Activated naive CD8-positive, alpha-beta T cell treated with anti-CD3 and anti-CD28 coated beads, Interleukin-2, amount 10 ng/mL, durations not matched to agents 7 days and 5 days (primary cell): ENCODE data around the gene VPS35L. TPM values are rescaled to one million over a fixed set of nuclear protein-coding genes. Genes with fewer than 3 reads are reported as not detected.

ENCODE experiments used
- ATAC-seq: fragments of 150-1000 bp; cut with Tn5 transposase; one replicate; pipeline ENCODE4 v1.10.0; 2021; ENCODE audit warnings: low read depth, moderate library complexity
- POLR2A ChIA-PET: fragments of 350-600 bp; sonication (Branson Sonifier 250); formaldehyde crosslinking; loops from one replicate; lab custom pipeline; 2021; ENCODE audit warnings: antibody characterized with exemption; lab: Charles Lee
- DNase-seq: peaks from one replicate; pipeline ENCODE4 v3.0.0; 2021
- H3K27ac Mint-ChIP-seq: one replicate; pipeline ENCODE4 v1.8.0; 2022; ENCODE audit warnings: mild to moderate bottlenecking, mixed read lengths
- H3K27me3 Mint-ChIP-seq: one replicate; pipeline ENCODE4 v1.8.0; 2022; ENCODE audit warnings: mild to moderate bottlenecking, moderate library complexity, mixed read lengths
- H3K36me3 Mint-ChIP-seq: one replicate; pipeline ENCODE4 v1.8.0; 2021; ENCODE audit warnings: mild to moderate bottlenecking, mixed read lengths
- H3K4me1 Mint-ChIP-seq: one replicate; pipeline ENCODE4 v1.8.0; 2021; ENCODE audit warnings: mixed read lengths
- H3K4me3 Mint-ChIP-seq: one replicate; pipeline ENCODE4 v1.8.0; 2022; ENCODE audit warnings: mild to moderate bottlenecking, moderate library complexity, mixed read lengths
- H3K9me3 Mint-ChIP-seq: one replicate; pipeline ENCODE4 v1.8.0; 2021; ENCODE audit warnings: mixed read lengths
- total RNA-seq, 2 experiments: library from RNA; stranded (reverse); gene quantifications; one replicate each; pipeline ENCODE4 v1.2.3, GENCODE V29; 2021

Gene VPS35L, protein sequence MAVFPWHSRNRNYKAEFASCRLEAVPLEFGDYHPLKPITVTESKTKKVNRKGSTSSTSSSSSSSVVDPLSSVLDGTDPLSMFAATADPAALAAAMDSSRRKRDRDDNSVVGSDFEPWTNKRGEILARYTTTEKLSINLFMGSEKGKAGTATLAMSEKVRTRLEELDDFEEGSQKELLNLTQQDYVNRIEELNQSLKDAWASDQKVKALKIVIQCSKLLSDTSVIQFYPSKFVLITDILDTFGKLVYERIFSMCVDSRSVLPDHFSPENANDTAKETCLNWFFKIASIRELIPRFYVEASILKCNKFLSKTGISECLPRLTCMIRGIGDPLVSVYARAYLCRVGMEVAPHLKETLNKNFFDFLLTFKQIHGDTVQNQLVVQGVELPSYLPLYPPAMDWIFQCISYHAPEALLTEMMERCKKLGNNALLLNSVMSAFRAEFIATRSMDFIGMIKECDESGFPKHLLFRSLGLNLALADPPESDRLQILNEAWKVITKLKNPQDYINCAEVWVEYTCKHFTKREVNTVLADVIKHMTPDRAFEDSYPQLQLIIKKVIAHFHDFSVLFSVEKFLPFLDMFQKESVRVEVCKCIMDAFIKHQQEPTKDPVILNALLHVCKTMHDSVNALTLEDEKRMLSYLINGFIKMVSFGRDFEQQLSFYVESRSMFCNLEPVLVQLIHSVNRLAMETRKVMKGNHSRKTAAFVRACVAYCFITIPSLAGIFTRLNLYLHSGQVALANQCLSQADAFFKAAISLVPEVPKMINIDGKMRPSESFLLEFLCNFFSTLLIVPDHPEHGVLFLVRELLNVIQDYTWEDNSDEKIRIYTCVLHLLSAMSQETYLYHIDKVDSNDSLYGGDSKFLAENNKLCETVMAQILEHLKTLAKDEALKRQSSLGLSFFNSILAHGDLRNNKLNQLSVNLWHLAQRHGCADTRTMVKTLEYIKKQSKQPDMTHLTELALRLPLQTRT
- total RNA-seq = 10 to 100 TPM; 50.2 to 55.6 TPM

DNA sequence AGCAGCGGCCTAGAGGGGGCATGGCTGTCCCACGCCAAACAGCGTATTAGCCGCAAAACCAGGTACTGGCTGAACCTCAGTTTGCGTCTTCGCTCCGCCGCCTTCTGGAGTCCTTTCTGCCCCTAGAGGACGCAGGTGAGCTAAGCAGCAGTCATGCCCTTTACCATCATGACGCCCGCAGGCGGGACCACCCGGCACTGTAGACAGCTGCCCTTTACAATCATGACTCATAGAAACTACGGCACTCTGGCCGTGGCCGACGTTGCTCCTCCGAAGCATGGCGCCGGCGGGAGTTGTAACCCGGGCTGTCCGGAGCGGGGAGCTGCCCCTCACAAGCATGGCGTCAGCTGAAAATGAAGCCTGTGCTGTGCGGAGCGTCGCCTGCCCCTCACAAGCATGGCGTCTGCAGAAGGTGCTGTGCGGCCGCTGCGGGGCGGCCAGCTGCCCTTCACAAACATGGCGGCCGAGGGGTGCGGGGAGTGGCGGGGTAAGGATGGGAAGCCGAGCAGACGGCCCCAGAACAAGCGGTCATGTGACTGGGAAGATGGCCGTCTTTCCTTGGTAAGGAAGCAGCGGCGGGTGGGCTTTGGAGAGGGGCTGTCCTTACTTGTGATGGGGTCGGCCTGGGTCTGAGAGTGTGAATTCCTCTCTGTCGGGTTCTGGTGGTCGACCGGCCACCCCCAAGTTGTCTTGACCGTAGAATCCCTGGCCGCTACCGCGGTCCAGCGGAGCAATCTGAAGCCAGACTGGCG, at the start of gene VPS35L:
Gene VPS35L, plus strand, starts transcription at position 518 of the 752 bp plus-strand sequence. Its CDS starts 27 bp downstream, at position 545.
- POLR2A ChIA-PET = interaction anchor here (0.7 to 5.9 kb wide), 9 partner anchors 8 to 488 kb away, joined by 3 to 48 read pairs (median 4); partner anchors contain the start of genes CCP110, COQ7, IQCK and KNOP1
- ATAC-seq (peak; percentile 98), DNase-seq (peak; percentile 94)
- peak within 1 kb of the TSS; percentile 91 for H3K4me3 Mint-ChIP-seq
- peaks cover 15% of the 10 kb centered on the region for H3K4me1 Mint-ChIP-seq
- no peaks in the 10 kb centered on the region for H3K27me3 Mint-ChIP-seq
- H3K9me3 Mint-ChIP-seq = no peaks in the 10 kb centered on the region
- peaks cover 2% of the 10 kb centered on the region for H3K36me3 Mint-ChIP-seq
- peak within 1 kb of the TSS; percentile 91 for H3K27ac Mint-ChIP-seq

DNA sequence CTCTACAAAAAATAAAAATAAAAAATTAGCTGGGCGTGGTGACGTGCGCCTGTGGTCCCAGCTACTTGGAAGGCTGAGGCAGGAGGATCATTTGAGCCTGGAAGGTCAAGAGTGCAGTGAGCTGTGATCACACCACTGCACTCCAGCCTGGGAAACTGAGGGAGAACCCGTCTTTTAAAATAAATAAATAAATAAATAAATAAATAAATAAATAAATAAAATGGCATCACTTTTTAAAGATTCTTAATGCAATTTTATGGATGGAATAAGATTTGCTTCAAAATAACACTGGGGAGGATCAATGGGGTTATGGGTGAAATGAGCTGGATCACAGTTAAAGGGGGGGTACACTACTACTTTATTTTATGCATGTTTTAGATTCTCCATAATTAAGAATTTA, 48.5 kb upstream of the VPS35L start:
- peaks cover 22% of the 10 kb centered on the region for H3K36me3 Mint-ChIP-seq
- no peak overlapping the region for H3K27ac Mint-ChIP-seq
- H3K4me3 Mint-ChIP-seq = no peak overlapping the region
- no peaks in the 10 kb centered on the region for H3K9me3 Mint-ChIP-seq
- DNase-seq = no peak
- POLR2A ChIA-PET = no interaction called here
- ATAC-seq = no peak
- H3K4me1 Mint-ChIP-seq = peaks cover 7% of the 10 kb centered on the region
- H3K27me3 Mint-ChIP-seq = no peaks in the 10 kb centered on the region

DNA sequence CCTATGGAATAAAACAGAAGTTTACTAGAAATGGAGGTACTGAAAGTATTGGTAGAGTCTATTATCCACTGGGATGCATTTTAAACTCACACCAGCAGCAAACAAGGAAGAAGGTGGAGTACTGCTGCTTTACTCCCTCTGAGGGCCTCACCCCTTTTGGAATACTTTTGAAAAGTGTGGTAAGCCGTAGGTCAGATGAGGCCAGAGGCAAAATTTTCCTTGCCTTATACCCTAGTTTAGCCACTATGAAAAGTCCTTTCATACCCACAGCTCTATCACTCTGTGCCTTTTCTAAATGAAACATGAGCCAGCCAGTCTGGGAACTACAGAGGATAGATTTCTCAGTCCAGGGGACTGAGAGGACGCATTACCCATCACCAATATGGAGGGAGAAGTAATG, 47.6 kb upstream of the VPS35L start:
- H3K4me3 Mint-ChIP-seq = no peak overlapping the region
- peaks cover 25% of the 10 kb centered on the region for H3K36me3 Mint-ChIP-seq
- ATAC-seq (no peak), DNase-seq (no peak)
- H3K27ac Mint-ChIP-seq = no peak overlapping the region
- POLR2A ChIA-PET = interaction anchor here (1.8 kb wide), 1 partner anchor 16 kb away, joined by 10 read pairs; the partner anchor contains the start of gene CCP110
- peaks cover 7% of the 10 kb centered on the region for H3K4me1 Mint-ChIP-seq
- H3K27me3 Mint-ChIP-seq = no peaks in the 10 kb centered on the region
- H3K9me3 Mint-ChIP-seq = no peaks in the 10 kb centered on the region

DNA sequence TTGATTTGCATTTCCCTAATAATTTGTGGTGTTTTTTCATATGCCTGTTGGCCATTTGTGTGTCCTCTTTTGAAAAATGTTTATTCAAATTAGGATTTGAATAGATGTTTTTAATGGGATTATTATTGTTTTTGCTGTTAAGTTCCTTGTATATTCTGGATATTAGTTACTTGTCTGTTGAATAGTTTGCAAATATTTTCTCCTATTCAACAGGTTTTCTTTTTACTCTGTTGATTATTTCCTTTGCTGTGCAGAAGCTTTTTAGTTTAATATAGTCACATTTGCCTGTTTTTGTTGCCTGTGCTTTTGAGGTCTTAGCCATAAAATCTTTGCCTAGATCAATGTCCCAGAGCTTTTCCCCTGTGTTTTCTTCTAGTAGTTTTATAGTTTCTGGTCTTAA, 43.2 kb upstream of the VPS35L start:
- H3K36me3 Mint-ChIP-seq = peaks cover 34% of the 10 kb centered on the region
- H3K9me3 Mint-ChIP-seq = no peaks in the 10 kb centered on the region
- H3K4me1 Mint-ChIP-seq = peaks cover 6% of the 10 kb centered on the region
- no peak overlapping the region for H3K4me3 Mint-ChIP-seq
- DNase-seq (no peak), ATAC-seq (no peak)
- H3K27me3 Mint-ChIP-seq = no peaks in the 10 kb centered on the region
- H3K27ac Mint-ChIP-seq = no peak overlapping the region
- POLR2A ChIA-PET = no interaction called here

DNA sequence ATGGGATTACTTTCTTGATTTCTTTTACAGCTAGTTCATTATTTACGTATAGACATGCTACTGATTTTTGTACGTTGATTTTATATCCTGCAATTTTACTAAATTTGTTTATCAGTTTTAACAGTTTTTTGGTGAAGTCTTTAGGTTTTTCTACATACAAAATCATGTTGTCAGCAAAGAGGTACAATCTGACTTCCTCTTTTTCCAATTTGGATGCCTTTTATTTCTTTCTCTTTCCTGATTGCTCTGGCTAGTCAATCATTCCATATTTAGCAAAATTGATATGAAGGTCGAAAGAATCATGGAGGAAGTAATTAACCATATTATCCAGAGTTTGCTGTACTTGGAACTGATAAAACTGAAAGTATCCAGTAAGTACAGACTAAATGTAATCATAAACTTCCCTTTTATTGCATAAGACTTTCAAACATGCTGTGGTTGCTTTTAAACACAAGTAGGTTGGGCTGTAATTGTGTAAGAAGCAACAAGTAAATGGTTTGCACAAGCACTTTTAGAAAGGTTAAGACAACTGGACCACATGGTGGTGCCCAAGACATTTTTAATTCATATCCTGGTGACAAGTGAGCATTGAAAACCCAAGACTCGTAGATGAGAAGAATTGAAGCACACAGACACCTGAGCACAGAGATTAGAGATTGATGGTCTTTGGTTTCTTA, 42.0 kb upstream of the VPS35L start:
- H3K36me3 Mint-ChIP-seq = peaks cover 36% of the 10 kb centered on the region
- no peak overlapping the region for H3K4me3 Mint-ChIP-seq
- no peaks in the 10 kb centered on the region for H3K9me3 Mint-ChIP-seq
- DNase-seq (no peak), ATAC-seq (no peak)
- no peak overlapping the region for H3K27ac Mint-ChIP-seq
- no peaks in the 10 kb centered on the region for H3K27me3 Mint-ChIP-seq
- POLR2A ChIA-PET = no interaction called here
- H3K4me1 Mint-ChIP-seq = peaks cover 9% of the 10 kb centered on the region

DNA sequence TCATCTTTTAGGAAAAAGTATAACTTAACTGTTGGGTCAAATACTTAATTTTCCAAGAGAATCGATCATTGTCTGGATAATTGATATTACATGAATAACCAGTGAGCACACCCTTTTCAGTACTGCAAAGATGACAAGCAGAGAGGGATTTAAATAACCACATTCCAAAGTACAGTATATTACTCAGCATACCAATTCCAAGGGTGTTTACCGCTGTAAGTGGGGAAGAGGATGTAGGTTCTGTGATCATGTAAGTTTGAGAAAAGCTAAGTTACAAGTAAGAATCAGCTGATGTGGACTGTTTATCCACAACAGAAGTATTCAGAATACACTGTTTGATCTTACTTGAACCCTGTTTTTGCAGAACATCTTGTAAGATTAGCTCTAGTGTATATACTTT, 39.7 kb upstream of the VPS35L start:
- H3K9me3 Mint-ChIP-seq = no peaks in the 10 kb centered on the region
- peaks cover 34% of the 10 kb centered on the region for H3K36me3 Mint-ChIP-seq
- no peak overlapping the region for H3K4me3 Mint-ChIP-seq
- ATAC-seq (no peak), DNase-seq (no peak)
- no peaks in the 10 kb centered on the region for H3K27me3 Mint-ChIP-seq
- no peak overlapping the region for H3K27ac Mint-ChIP-seq
- peaks cover 22% of the 10 kb centered on the region for H3K4me1 Mint-ChIP-seq
- POLR2A ChIA-PET = no interaction called here

DNA sequence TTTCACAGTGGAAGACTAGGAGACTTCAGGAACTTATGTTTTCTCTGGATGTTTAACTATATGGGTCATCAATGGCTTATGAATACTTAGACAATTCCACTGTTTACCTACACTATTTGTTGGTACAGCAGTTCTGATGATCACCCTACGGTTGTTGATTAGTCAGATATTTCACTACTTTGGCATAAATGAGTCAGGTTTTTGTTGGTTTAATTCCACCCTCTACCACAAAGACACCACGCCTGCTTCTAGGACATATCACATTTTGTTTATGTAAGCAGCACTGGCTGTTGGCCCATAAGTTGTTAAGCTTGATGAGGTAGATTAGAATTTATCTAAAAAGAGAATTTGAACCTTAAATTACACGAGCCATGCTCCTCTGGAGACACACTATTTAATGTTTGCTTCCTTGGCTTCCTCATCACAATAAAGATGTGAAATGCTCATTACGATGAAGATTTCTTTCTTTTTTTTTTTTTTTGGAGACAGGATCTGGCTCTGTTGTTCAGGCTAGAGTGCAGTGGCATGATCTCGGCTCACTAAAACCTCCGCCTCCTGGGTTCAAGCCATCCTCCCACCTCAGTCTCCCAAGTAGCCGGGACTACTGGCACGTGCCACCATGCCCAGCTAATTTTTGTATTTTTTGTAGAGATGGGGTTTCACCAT, 37.9 kb upstream of the VPS35L start:
- no peaks in the 10 kb centered on the region for H3K9me3 Mint-ChIP-seq
- ATAC-seq (no peak), DNase-seq (no peak)
- H3K27ac Mint-ChIP-seq = no peak overlapping the region
- H3K4me3 Mint-ChIP-seq = no peak overlapping the region
- peaks cover 34% of the 10 kb centered on the region for H3K4me1 Mint-ChIP-seq
- POLR2A ChIA-PET = no interaction called here
- peaks cover 27% of the 10 kb centered on the region for H3K36me3 Mint-ChIP-seq
- H3K27me3 Mint-ChIP-seq = no peaks in the 10 kb centered on the region

DNA sequence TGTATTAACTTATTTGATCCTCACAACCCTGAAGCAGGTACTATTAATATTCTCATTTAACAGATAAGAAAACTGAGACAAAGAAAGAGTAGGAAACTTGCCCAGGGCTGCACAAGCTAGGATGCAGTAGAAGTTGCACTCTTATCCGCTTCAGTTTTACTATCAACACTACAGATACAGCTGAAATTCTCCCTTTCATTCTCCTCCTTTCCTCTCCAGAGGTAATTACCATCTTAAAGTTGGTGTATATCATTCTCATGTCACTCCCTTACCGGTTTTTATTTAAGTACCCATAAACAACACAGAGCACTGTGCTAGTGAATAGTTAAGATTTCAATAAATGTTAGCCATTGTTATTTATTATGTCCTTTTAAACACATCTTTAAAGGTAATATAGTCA, 37.1 kb upstream of the VPS35L start:
- H3K36me3 Mint-ChIP-seq = peaks cover 18% of the 10 kb centered on the region
- POLR2A ChIA-PET = no interaction called here
- H3K4me3 Mint-ChIP-seq = no peak overlapping the region
- no peaks in the 10 kb centered on the region for H3K9me3 Mint-ChIP-seq
- H3K4me1 Mint-ChIP-seq = peaks cover 34% of the 10 kb centered on the region
- no peaks in the 10 kb centered on the region for H3K27me3 Mint-ChIP-seq
- H3K27ac Mint-ChIP-seq = no peak overlapping the region
- no peak for DNase-seq
- no peak for ATAC-seq

DNA sequence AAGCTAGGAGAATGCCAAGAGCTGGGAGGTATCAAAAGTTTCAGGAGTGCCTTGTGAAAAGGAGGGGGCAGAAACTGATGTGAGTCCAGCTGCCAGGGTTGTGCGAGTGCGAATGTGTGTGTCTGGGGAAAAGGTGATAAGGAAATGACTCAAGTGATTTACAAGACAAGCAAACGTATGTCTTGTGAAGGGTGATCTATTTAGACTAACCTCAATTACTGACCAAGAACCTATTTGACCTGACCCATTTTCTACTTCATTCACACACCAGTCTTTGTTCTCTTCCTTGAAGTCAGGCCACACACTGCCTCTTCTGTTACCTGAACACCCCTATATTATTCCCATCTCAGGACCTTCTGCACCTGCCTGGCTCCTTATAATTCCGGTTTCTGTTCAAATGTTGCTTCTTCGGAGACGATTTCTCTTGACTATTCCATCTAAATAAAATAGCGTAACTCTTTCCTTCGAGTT, 34.6 kb upstream of the VPS35L start:
- H3K36me3 Mint-ChIP-seq = peaks cover 8% of the 10 kb centered on the region
- H3K27ac Mint-ChIP-seq = peak overlapping the region; percentile 98
- POLR2A ChIA-PET = interaction anchor here (1.3 to 2.0 kb wide), 2 partner anchors 15 to 35 kb away, joined by 4 read pairs; partner anchors contain the start of gene VPS35L
- H3K4me1 Mint-ChIP-seq = peaks cover 40% of the 10 kb centered on the region
- no peak for ATAC-seq
- no peaks in the 10 kb centered on the region for H3K9me3 Mint-ChIP-seq
- no peaks in the 10 kb centered on the region for H3K27me3 Mint-ChIP-seq
- no peak for DNase-seq
- H3K4me3 Mint-ChIP-seq = peak overlapping the region; percentile 100

DNA sequence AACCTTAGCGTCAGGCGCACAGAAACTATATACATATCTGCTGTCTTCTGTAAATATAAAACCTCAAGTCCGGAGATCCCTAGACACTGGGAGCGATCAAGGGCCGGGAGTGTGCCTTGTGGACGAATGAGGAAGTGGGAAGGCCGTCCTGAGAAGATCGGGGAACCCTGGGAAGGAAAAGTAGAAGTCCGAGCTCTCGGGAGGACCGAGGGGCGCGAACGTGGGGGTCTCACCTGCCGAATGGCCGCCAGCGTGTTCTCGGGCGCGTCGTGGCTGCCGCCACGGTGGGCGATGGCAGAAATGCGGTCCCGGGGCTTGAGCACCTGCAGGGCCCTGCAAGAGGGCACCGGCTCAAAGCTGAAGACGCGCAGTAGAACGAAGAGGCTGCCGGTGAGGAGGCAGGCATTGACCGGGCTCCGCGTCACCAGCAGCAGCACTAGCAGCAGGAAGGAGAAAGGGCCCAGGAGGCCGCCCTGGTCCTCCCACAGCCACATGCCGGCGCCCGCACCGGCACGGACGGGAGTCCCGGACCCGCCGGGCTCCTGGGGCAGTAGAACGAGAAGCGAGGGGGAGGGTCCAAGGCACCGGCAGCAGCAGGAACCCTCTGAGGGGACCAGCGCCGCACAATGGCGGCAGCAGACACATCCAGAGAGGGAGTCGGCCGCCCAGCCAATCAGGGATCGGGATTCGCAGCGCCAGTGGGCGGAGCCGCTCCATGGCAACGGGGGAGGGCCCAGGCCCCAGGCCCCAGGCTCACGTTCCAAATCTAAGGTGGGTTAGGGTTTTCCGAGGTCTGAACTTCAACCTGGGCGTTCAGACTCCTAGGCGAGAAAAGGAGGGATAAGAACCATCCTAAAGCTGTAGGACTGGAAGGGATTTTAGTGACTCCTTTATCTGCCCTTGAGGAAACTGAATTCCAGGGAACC, 33.8 kb upstream of the VPS35L start, which contains the start of gene GDE1:
Gene GDE1, minus strand, starts transcription at position 628 of the 926 bp plus-strand sequence. Its CDS starts 134 bp downstream, at position 494.
- no peaks in the 10 kb centered on the region for H3K9me3 Mint-ChIP-seq
- POLR2A ChIA-PET = interaction anchor here (1.3 kb wide), 1 partner anchor 16 kb away, joined by 4 read pairs; no protein-coding TSS in a partner anchor
- H3K36me3 Mint-ChIP-seq = peaks cover 8% of the 10 kb centered on the region
- H3K4me3 Mint-ChIP-seq = peak within 1 kb of the TSS; percentile 100
- H3K27me3 Mint-ChIP-seq = no peaks in the 10 kb centered on the region
- H3K4me1 Mint-ChIP-seq = peaks cover 40% of the 10 kb centered on the region
- H3K27ac Mint-ChIP-seq = peak within 1 kb of the TSS; percentile 98
- peak; percentile 81 for ATAC-seq
- peak; percentile 92 for DNase-seq

DNA sequence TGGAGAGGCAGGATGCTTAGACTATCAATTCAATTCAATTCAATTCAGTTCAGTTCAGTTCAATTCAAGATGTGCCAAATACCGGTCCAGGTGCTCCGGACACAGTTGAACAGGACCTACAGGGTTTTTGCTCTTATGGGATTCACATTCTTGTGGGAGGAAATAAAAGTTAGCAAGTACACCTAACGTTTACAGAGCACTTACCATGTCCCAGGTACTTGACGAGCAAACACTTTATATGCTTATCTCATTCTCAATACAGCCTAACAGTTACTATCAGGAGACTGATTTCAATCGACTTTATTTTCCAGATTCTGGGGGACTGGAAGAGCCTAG, 33.1 kb upstream of the VPS35L start:
- ATAC-seq (no peak), DNase-seq (no peak)
- H3K4me1 Mint-ChIP-seq = peaks cover 38% of the 10 kb centered on the region
- POLR2A ChIA-PET = no interaction called here
- peak overlapping the region; percentile 98 for H3K27ac Mint-ChIP-seq
- no peaks in the 10 kb centered on the region for H3K27me3 Mint-ChIP-seq
- H3K9me3 Mint-ChIP-seq = no peaks in the 10 kb centered on the region
- H3K36me3 Mint-ChIP-seq = peaks cover 5% of the 10 kb centered on the region
- peak overlapping the region; percentile 100 for H3K4me3 Mint-ChIP-seq
